Activated T-helper 17 cell treated with anti-CD3 and anti-CD28 coated beads, Interleukin-2, amount 50 U/mL, for 72 hours (primary cell): ENCODE data around the gene PHLDB1. TPM values are rescaled to one million over a fixed set of nuclear protein-coding genes. Genes with fewer than 3 reads are reported as not detected.

Experiments
- ATAC-seq: fragments of 150-1000 bp; cut with Tn5 transposase; replicated peaks from 2 replicates; pipeline ENCODE4 v1.10.0; 2021; ENCODE audit warnings: mild to moderate bottlenecking, moderate library complexity
- H3K27ac Mint-ChIP-seq: one replicate; pipeline ENCODE4 v1.8.0; 2022; ENCODE audit warnings: mixed read lengths
- H3K27me3 Mint-ChIP-seq: one replicate; pipeline ENCODE4 v1.8.0; 2022; ENCODE audit warnings: mixed read lengths
- H3K36me3 Mint-ChIP-seq: one replicate; pipeline ENCODE4 v1.8.0; 2022; ENCODE audit warnings: low read depth, mild to moderate bottlenecking, mixed read lengths
- H3K4me1 Mint-ChIP-seq: one replicate; pipeline ENCODE4 v1.8.0; 2022; ENCODE audit warnings: mixed read lengths
- H3K4me3 Mint-ChIP-seq: one replicate; pipeline ENCODE4 v1.8.0; 2022; ENCODE audit warnings: mild to moderate bottlenecking, mixed read lengths
- H3K9me3 Mint-ChIP-seq: one replicate; pipeline ENCODE4 v1.8.0; 2022; ENCODE audit warnings: mixed read lengths
- total RNA-seq, 2 donors: library from RNA; stranded (reverse); gene quantifications; one replicate each; pipeline ENCODE4 v1.2.3, GENCODE V29; 2022

The PHLDB1 gene
- total RNA-seq, 2 donors from 2014 or later: 2.2 to 4.7 TPM

- H3K27ac Mint-ChIP-seq: no peak overlapping the region
- H3K4me3 Mint-ChIP-seq: peak overlapping the region; percentile 44
These were observed 97.8 kb downstream of the PHLDB1 start for GRCh38 chr11:118705111-118705741.

GRCh38 chr11:118705791-118706545 is 98.6 kb downstream of the PHLDB1 start:
- H3K4me3 Mint-ChIP-seq: peak overlapping the region; percentile 44
- no peak overlapping the region for H3K27ac Mint-ChIP-seq

More at GRCh38 chr11:118705111-118705741, 97.8 kb downstream of the PHLDB1 start:
- ATAC-seq: peak; percentile 81
- H3K27me3 Mint-ChIP-seq: no peaks in the 10 kb centered on the region
- peaks cover 12% of the 10 kb centered on the region for H3K4me1 Mint-ChIP-seq
- no peaks in the 10 kb centered on the region for H3K36me3 Mint-ChIP-seq
- peaks cover 3% of the 10 kb centered on the region for H3K9me3 Mint-ChIP-seq

GRCh38 chr11:118706546-118706825 is 99.1 kb downstream of the PHLDB1 start:
- no peaks in the 10 kb centered on the region for H3K9me3 Mint-ChIP-seq
- no peak for ATAC-seq

More at GRCh38 chr11:118705791-118706545, 98.6 kb downstream of the PHLDB1 start:
- peaks cover 9% of the 10 kb centered on the region for H3K4me1 Mint-ChIP-seq
- H3K36me3 Mint-ChIP-seq: no peaks in the 10 kb centered on the region
- H3K9me3 Mint-ChIP-seq: no peaks in the 10 kb centered on the region
- ATAC-seq: no peak
- H3K27me3 Mint-ChIP-seq: no peaks in the 10 kb centered on the region

More at GRCh38 chr11:118706546-118706825, 99.1 kb downstream of the PHLDB1 start:
- no peaks in the 10 kb centered on the region for H3K36me3 Mint-ChIP-seq
- no peaks in the 10 kb centered on the region for H3K27me3 Mint-ChIP-seq
- peaks cover 9% of the 10 kb centered on the region for H3K4me1 Mint-ChIP-seq
- H3K27ac Mint-ChIP-seq: no peak overlapping the region
- no peak overlapping the region for H3K4me3 Mint-ChIP-seq

Other genes with a start within 250 kb of the PHLDB1 start
- 10 to 100 TPM; 40.9 to 48.3 TPM for gene UBE4A, start 248.0 kb upstream of the PHLDB1 start, total RNA-seq
- gene ATP5MG, start 206.0 kb upstream of the PHLDB1 start, total RNA-seq: 100 to 1,000 TPM; 155 to 275 TPM
- gene KMT2A, start 171.1 kb upstream of the PHLDB1 start, total RNA-seq: 100 to 1,000 TPM in 1 of 2 donors, 10 to 100 TPM in 1; 81.6 to 118 TPM
- gene TTC36, start 80.1 kb upstream of the PHLDB1 start, total RNA-seq: 1 to 10 TPM in 1 of 2 donors, under 1 TPM in 1; 0.29 to 1.2 TPM
- gene TMEM25, start 76.4 kb upstream of the PHLDB1 start, total RNA-seq: 10 to 100 TPM in 1 of 2 donors, 1 to 10 TPM in 1; 8.2 to 14.9 TPM
- 1 to 10 TPM; 7.0 to 7.5 TPM for gene IFT46, start 41.7 kb upstream of the PHLDB1 start, total RNA-seq
- 100 to 1,000 TPM; 143 to 155 TPM for gene ARCN1, start 35.2 kb upstream of the PHLDB1 start, total RNA-seq
- gene TREH, start 72.0 kb downstream of the PHLDB1 start, total RNA-seq: not detected
- 100 to 1,000 TPM; 149 to 209 TPM for gene DDX6, start 183.5 kb downstream of the PHLDB1 start, total RNA-seq